Measurements from ENCODE around the gene STON2. TPM values are rescaled to one million over a fixed set of nuclear protein-coding genes. Genes with fewer than 3 reads are reported as not detected.
"Not testable (repeated sequence)": the region's sequence is repeated elsewhere in the genome, so short reads cannot be mapped to it uniquely, and the experiment has no call there.

Gene STON2
- polyA plus RNA-seq, 2 of the 4 experiments (the other 2 are of a cell fraction) = 0.53 to 1.3 TPM

DNA sequence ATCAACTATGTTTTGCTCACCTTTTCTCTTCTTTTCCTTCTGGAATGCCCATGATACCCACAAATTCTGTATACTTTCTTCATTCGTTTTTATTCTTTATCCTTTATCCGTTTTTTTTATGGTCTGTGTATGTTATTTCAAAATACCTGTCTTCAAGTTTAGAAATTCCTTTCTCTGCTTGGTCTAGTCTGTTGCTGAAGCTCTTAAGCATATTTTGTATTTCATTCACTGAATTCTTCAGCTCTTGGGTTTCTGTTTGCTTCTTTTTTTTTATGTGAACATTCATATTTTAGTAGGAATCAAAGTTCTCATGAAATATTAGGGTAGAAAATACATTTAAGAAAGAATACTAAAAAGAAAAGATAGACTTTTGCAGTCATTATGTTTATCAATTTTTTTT is 156.6 kb downstream of the STON2 start:
- H3K4me1 ChIP-seq = no peaks in the 10 kb centered on the region
- no peak for DNase-seq (ENCODE audit: low read depth in 1 of 2, low spot score in 1 of 2)
- WGBS (ENCODE audit: missing lambda C conversion rate) = 4% methylated on average over 2 of the region's 2 CpGs
- no peaks in the 10 kb centered on the region for H3K9me3 ChIP-seq
- no peak overlapping the region for H3K4me3 ChIP-seq
- ChIA-PET POLR2A (interaction anchor here (0.6 to 1.1 kb wide), 2 partner anchors 23 to 25 kb away, joined by 3 read pairs; partner anchors contain the start of gene GTF2A1), CTCF (interaction anchor here (1.4 to 1.6 kb wide), 2 partner anchors 210 to 221 kb away, joined by 3 to 4 read pairs; no protein-coding TSS in a partner anchor)
- FAIRE-seq = no peak
- TF ChIP-seq, protein P1, sequence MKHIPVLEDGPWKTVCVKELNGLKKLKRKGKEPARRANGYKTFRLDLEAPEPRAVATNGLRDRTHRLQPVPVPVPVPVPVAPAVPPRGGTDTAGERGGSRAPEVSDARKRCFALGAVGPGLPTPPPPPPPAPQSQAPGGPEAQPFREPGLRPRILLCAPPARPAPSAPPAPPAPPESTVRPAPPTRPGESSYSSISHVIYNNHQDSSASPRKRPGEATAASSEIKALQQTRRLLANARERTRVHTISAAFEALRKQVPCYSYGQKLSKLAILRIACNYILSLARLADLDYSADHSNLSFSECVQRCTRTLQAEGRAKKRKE (CRISPR knock-in tag; IDR thresholded peaks at IDR 0.05; ENCODE audit: low read depth) = no peak
- TF ChIP-seq CBX2 (IDR thresholded peaks at IDR 0.05; ENCODE audit: borderline replicate concordance, low read depth) (no peak), FOXS1 (CRISPR knock-in tag; IDR thresholded peaks at IDR 0.05) (no peak), NPAS2 (CRISPR knock-in tag; IDR thresholded peaks at IDR 0.05; ENCODE audit: borderline replicate concordance) (no peak), NR3C1 (IDR thresholded peaks at IDR 0.05) (no peak), CHD2 (IDR thresholded peaks at IDR 0.05; ENCODE audit: low read length, partially characterized antibody) (no peak), ESRRA (IDR thresholded peaks at IDR 0.05; ENCODE audit: borderline replicate concordance, low read length) (no peak), PHF8 (IDR thresholded peaks at IDR 0.05; ENCODE audit: borderline replicate concordance, low read depth) (no peak), RARB (CRISPR knock-in tag; IDR thresholded peaks at IDR 0.05) (no peak), HOXB13 (CRISPR knock-in tag; IDR thresholded peaks at IDR 0.05; ENCODE audit: low read depth) (no peak)
- TF ChIP-seq, protein P2, sequence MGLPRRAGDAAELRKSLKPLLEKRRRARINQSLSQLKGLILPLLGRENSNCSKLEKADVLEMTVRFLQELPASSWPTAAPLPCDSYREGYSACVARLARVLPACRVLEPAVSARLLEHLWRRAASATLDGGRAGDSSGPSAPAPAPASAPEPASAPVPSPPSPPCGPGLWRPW (IDR thresholded peaks at IDR 0.05) = no peak
- TF ChIP-seq, protein P3, sequence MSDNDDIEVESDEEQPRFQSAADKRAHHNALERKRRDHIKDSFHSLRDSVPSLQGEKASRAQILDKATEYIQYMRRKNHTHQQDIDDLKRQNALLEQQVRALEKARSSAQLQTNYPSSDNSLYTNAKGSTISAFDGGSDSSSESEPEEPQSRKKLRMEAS (IDR thresholded peaks at IDR 0.05) = no peak
- no peak overlapping the region for H3K27ac ChIP-seq
- H3K4me2 ChIP-seq = no peak overlapping the region
- no peak for ATAC-seq

DNA sequence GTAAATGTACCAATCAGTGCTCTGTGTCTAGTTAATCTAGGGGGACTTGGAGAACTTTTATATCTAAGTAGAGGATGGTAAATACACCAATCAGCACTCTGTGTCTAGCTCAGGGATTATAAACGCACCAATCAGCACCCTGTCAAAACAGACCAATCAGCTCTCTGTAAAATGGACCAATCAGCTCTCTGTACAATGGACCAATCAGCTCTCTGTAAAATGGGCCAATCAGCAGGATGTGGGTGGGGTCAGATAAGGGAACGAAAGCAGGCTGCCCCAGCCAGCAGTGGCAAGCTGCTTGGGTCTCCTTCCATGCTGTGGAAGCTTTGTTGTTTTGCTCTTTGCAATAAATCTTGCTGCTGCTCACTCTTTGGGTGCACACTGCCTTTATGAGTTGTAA is 163.3 kb downstream of the STON2 start:
- not testable (repeated sequence) for H3K9me3 ChIP-seq; H3K4me1 ChIP-seq; ATAC-seq; H3K4me3 ChIP-seq; H3K27ac ChIP-seq; DNase-seq (ENCODE audit: low read depth in 1 of 2, low spot score in 1 of 2); FAIRE-seq; H3K4me2 ChIP-seq
- 63% methylated on average over 2 of the region's 2 CpGs for WGBS (ENCODE audit: missing lambda C conversion rate)
- ChIA-PET CTCF (interaction anchor here (1.1 kb wide), 1 partner anchor 15 kb away, joined by 3 read pairs; no protein-coding TSS in a partner anchor), POLR2A (interaction anchor here (1.6 kb wide), 1 partner anchor 16 kb away, joined by 6 read pairs; the partner anchor contains the start of gene GTF2A1)

DNA sequence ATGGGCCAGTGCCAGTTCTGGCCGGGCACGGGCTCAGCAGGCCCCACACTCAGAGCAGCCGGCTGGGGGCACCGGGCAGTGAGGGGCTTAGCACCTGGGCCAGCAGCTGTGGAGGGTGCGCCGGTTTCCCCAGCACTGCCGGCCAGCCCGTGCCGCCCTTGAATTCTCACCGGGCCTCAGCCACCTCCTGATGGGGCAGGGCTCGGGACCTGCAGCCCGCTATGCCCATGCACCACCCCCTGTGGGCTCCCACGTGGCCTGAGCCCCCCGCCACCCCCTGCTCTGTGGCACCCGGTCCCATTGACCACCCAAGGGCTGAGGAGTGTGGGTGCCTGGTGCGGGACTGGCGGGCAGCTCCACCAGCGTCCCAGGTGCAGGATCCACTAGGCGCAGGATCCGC is 164.0 kb downstream of the STON2 start:
- DNase-seq (ENCODE audit: low read depth in 1 of 2, low spot score in 1 of 2) (no peak), FAIRE-seq (no peak), ATAC-seq (no peak)
- H3K4me2 ChIP-seq = no peak overlapping the region
- no peaks in the 10 kb centered on the region for H3K4me1 ChIP-seq
- ChIA-PET CTCF (interaction anchor here (1.1 kb wide), 1 partner anchor 15 kb away, joined by 3 read pairs; no protein-coding TSS in a partner anchor), POLR2A (interaction anchor here (1.6 kb wide), 1 partner anchor 15 kb away, joined by 6 read pairs; the partner anchor contains the start of gene GTF2A1)
- WGBS (ENCODE audit: missing lambda C conversion rate) = 88% methylated on average over 9 of the region's 20 CpGs
- TF ChIP-seq, protein P4, sequence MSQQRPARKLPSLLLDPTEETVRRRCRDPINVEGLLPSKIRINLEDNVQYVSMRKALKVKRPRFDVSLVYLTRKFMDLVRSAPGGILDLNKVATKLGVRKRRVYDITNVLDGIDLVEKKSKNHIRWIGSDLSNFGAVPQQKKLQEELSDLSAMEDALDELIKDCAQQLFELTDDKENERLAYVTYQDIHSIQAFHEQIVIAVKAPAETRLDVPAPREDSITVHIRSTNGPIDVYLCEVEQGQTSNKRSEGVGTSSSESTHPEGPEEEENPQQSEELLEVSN (IDR thresholded peaks at IDR 0.05; ENCODE audit: borderline replicate concordance, low read depth) = no peak
- TF ChIP-seq EP300 (IDR thresholded peaks at IDR 0.05) (no peak), HOXA7 (CRISPR knock-in tag; IDR thresholded peaks at IDR 0.05) (no peak), ZC3H11A (IDR thresholded peaks at IDR 0.05) (no peak), MAFK (IDR thresholded peaks at IDR 0.05; ENCODE audit: partially characterized antibody) (no peak), ZSCAN20 (CRISPR knock-in tag; IDR thresholded peaks at IDR 0.05) (no peak), FOSB (CRISPR knock-in tag; IDR thresholded peaks at IDR 0.05) (no peak), HOXB13 (CRISPR knock-in tag; IDR thresholded peaks at IDR 0.05; ENCODE audit: low read depth) (no peak)
- TF ChIP-seq, protein P5, sequence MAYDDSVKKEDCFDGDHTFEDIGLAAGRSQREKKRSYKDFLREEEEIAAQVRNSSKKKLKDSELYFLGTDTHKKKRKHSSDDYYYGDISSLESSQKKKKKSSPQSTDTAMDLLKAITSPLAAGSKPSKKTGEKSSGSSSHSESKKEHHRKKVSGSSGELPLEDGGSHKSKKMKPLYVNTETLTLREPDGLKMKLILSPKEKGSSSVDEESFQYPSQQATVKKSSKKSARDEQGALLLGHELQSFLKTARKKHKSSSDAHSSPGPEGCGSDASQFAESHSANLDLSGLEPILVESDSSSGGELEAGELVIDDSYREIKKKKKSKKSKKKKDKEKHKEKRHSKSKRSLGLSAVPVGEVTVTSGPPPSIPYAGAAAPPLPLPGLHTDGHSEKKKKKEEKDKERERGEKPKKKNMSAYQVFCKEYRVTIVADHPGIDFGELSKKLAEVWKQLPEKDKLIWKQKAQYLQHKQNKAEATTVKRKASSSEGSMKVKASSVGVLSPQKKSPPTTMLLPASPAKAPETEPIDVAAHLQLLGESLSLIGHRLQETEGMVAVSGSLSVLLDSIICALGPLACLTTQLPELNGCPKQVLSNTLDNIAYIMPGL (CRISPR knock-in tag; IDR thresholded peaks at IDR 0.05; ENCODE audit: borderline replicate concordance) = no peak
- no peak overlapping the region for H3K4me3 ChIP-seq
- H3K27ac ChIP-seq = no peak overlapping the region
- H3K9me3 ChIP-seq = no peaks in the 10 kb centered on the region

Data from A549 (cell line).